ENCODE data around the gene BAIAP3.

The BAIAP3 gene

DNA sequence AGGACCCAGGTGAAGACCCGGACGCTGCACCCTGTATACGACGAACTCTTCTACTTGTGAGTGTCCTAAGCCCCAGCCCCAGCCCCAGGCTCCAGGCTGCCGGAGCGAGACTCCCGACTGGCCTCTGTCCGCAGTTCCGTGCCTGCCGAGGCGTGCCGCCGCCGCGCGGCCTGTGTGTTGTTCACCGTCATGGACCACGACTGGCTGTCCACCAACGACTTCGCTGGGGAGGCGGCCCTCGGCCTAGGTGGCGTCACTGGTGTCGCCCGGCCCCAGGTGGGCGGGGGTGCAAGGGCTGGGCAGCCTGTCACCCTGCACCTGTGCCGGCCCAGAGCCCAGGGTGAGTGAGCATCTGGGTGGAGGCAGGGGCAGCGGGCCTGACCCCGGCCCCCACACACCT lies 14.5 kb downstream of the BAIAP3 start:
- no peak for DNase-seq

DNA sequence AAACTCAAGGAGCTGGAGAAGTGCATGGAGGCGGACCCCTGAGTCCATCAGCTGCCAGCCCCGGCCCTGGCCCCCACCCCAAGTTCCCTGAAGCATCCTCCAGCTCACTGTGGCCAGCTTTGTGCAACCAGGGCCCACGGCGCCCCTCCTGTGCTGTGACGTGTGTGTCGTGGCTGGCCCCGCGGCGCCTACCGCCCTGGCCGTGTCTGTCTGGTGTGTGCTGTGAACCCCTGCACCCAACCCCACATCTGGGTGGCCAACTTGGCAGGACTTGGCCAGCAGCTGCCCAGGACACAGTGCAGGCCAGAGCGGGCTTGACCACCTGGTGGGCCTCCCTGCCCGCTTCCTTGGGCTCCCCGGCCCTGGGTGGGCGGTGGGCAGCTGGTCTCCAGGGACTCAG lies 15.0 kb downstream of the BAIAP3 start:
- no peak for DNase-seq

DNA sequence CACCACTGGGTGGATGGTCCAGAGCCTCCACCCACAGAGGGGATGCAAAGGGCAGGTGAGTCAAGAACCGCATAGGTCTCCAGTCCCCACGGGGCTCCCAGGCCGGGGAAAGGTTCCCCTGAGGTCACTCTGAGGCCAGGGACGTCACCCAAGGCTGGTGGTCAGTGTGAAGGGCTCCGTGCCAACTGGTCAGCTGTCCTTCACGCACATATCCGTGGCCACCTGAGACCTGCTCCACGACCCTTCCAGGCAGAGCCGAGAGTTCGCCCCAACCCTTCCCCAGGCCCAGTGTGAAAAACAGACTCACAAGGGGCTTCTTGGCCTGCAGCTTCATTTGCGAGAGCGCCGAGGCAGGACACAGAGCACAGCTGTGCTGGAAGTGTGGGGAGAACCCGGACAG lies 15.5 kb downstream of the BAIAP3 start:
- DNase-seq: no peak

DNA sequence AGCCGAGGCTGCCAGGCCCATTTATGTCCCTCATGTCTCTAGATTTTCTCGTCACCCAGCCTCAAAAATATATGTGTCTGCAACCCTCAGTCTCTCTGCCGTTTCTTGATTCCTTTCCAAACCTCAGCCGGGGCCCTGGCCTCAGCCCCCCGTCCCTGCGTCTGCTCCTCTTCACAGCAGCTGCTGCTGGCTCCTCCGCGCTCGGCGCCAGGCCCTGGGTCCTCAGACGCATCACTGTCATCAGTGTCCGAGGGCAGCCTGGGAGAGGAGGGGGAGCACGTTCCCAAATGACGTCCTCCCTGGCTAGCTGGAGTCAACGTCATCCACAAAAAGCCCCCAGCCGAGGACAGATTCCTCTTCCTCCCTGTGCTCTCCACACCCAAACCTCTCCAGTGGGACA lies 15.9 kb downstream of the BAIAP3 start:
- DNase-seq: no peak

DNA sequence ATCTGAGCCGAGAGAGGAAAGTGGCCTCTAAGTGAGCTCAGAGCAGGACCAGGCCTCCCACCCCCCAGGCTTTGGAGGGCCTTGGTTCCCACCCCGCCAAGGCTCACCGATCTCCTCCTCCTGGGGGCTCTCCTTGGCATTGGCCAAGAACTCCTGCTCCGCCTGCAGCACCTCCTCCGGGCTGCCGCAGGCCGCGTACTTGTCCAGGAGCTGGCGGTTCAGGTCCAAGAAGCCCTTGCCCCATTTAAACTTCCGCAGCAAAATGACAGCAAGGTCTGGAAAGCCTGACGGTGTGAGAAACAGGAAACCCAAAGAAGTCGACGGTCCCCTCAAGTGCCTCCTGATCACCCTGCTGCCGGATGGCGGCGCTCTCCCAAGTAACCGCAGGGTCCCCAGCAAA lies 16.5 kb downstream of the BAIAP3 start:
- no peak for DNase-seq

DNA sequence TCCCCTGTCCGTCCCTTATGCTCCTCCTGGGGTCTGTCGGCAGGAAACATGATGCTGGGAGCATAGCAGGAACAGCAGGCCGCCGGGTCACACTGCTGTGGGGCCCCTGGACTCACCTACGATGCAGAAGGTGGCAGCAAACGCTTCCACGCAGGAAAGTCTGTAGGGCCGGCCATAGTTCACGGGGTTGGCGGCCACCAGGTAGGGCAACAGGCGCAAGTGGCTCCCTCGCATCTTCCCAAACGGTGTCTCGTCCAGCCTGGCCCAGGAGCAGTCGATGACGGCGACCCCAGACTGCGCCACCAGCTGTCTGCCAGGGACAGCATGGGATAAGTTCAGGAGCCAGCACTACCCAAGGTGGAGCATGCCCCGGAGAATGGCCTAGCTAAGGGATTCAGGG lies 17.2 kb downstream of the BAIAP3 start:
- no peak for DNase-seq

DNA sequence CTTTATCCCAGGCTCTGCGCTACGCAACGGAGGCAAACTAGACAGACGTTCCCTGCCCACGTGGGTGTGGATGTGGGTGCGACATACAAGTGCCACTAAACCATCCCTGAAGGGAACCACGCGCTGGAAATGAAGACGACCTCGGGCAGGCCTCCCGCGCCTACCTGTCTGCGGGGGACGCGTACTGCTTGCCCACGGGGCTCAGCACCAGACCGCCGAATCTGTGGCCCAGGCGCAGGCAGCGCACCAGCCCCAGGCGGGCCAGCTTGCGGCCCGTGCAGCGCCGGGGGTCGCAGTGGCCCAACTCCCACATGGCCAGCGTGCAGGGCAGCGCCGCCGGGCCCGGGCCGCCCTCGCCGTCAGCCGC lies 17.8 kb downstream of the BAIAP3 start:
- DNase-seq: no peak

DNA sequence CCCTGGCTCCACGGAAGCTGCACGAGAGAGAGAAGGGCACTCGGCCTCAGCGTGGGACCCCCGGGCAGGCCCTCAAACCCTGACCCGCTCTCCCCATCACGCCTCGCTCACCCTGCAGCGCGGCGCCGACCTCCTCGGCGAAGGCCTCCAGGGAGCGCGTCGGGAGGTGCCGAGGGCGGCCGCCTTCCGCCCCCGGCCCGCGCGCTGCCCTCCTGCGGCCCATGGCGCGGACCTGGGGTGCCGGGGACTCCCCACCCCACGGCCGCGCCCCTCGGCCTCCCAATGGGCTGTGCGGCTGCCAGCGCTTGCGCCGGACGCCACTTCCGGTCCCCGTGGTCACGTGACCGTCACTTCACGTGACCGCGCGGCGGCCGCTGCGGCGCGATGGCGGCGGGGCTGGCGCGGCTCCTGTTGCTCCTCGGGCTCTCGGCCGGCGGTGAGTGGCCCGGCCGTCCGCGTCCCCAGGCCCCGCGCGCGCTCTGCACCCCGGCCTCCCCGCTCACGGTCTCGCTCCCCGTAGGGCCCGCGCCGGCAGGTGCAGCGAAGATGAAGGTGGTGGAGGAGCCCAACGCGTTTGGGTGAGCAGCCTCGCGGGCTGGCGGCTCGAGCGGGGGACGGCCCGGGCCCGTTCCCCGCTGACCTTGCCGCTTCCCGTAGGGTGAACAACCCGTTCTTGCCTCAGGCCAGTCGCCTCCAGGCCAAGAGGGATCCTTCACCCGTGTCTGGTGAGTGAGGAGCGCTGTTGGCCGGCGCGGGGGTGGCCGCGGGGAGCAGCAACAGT lies 18.3 kb downstream of the BAIAP3 start, which contains the start of the genes GNPTG and TSR3:
Gene GNPTG, plus strand, starts transcription at position 350 of the 781 bp plus-strand sequence. Its CDS starts 35 bp downstream, at position 385.
Gene TSR3, minus strand, starts transcription at position 297 of the 781 bp plus-strand sequence. Its CDS starts 74 bp downstream, at position 223.
- peak; percentile 93 for DNase-seq

DNA sequence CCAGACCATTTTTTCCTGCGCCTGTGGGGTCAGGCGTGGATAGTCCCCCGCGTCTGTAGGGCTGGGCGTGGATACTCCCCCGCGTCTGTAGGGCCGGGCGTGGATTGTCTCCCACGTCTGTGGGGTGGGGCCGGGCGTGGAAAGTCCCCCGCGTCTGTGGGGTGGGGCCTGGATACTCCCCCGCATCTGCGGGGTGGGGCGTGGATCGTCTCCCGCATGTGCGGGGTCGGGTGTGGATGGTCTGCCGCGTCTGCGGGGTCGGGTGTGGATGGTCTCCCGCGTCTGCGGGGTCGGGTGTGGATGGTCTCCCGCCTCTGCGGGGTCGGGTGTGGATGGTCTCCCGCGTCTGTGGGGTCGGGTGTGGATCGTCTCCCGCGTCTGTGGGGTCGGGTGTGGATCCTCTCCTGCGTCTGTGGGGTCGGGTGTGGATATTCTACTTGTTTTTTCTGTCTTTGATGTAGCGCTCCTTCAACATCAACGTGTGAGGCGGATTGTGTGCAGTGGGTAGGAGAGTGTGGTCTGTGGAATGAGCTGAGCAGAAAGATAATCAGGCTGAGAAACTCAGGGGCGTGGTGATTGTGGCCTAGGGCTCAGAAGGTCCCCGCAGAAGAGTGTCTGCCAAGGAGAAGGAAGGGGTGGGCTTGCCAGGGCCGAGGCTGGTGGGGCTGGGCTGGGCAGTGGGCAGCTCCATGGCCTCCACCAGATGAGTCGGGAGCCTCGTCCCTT lies 21.5 kb downstream of the BAIAP3 start:
- no peak for DNase-seq

DNA sequence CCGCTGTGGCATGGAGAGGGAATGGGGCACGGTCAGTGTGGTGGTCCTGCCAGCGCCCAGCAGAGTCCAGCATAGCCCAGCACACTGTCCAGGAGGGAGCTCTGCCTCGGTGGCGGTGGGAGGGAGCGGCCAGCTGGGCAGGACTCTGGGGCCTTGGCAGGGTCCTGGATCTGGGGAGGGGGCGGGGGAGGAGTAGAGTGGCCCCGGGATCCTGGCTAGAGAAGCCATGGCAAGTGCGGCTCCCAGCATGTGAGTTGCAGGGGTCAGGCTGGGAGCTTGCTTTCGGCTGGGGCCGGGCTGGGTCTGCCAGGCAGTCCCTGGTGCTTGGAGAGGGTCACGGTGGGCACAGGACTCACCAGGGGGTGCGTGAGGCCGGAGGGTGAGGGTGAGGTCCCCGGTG lies 22.1 kb downstream of the BAIAP3 start:
- DNase-seq: no peak

DNA sequence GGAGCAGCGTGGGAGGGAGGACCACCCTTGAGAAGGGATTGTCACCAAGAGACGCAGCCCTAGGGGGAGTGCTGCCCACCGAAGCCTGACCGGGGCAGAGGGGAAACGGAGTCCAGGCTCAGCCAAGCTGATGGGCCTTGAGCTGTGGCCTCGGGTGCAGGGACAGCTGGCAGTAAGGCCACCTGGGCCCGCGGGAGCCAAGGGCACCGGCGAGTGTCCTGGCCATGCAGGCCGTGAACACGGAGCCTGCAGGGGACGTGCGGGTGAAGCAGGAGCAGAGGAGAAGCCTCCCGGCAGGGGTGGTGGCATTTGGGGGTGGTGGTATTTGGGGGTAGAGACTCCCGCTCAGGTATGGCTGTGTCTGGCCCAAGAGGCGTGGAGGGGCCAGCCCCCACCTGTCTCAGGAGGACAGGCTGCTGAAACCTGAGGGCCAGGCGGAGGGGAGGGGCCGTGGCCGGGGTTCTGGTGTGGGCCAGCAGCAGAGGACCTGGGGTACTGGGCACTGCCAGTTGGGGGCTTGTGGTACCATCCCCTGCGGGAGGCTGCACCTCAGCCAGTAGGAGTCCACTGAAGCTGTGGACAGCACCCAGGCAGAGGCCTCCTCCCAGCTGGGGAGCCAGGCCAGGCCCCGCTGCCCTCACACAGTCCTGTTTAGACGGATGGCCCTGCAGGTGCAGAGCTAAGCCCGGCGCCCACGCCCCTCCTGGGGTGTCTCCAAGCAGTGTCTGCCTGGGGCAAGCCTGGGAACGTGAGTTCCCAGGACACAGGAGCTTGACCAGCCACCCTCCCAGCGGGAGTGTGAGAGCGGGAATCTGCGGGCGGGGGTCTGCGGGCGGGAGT lies 22.8 kb downstream of the BAIAP3 start:
- no peak for DNase-seq

DNA sequence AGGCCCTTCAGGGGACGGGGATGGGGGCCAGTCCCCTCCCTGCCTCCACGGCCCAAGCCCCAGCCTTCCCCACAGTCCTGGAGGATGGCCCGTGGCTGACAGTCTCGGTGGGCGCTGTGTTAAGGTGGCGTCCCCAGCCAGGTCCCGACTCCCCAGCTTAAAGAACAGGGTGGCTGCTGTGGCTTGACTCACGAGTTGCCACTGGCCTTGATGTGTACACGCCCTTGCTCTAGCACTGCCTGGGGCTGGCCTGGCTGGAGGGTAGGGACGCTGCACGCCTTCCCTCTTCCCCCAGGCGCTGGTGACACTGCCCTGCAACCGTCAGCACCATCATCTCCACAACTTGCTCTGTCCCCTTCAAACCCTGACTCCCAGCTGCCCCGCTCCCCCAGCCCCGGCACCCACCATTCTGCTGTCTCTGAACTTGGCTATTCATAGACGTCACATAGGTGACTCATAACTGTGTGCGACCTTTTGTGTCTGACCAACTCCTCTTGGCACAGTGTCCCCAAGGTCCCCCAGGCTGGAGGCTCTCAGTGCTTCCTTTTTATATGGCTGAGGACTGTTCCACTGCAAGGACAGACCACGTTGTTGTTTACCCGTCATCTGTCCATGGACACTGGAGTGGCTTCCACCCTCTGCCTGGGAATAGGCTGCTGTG lies 24.6 kb downstream of the BAIAP3 start:
- no peak for DNase-seq

DNA sequence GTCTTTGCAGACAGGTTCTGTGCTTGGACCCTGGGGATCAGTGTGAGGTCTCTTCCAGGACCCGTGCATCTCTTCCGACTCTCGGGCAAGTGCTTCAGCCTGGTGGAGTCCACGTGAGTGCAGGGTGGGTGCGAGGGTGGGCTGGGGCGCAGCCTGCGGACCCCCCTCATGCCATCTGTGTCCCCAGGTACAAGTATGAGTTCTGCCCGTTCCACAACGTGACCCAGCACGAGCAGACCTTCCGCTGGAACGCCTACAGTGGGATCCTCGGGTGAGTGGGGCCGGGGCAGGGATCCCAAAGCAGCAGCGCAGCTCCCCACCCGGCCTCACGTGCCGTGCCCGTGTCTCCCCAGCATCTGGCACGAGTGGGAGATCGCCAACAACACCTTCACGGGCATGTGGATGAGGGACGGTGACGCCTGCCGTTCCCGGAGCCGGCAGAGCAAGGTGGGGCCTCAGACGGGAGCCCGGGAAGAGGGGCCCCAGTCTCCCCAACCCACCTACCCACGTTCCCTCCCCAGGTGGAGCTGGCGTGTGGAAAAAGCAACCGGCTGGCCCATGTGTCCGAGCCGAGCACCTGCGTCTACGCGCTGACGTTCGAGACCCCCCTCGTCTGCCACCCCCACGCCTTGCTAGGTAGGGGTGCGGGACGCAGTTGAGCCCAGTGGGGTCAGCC lies 28.4 kb downstream of the BAIAP3 start:
- no peak for DNase-seq

DNA sequence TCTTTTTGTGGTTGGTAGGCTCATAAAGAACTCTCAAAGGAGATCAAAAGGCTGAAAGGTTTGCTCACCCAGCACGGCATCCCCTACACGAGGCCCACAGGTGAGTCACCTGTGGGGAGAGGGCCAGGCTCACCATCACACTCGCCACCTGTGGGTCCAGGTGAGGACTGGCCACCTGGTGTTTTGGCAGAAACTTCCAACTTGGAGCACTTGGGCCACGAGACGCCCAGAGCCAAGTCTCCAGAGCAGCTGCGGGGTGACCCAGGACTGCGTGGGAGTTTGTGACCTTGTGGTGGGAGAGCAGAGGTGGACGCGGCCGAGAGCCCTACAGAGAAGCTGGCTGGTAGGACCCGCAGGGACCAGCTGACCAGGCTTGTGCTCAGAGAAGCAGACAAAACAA lies 29.4 kb downstream of the BAIAP3 start:
- no peak for DNase-seq

DNA sequence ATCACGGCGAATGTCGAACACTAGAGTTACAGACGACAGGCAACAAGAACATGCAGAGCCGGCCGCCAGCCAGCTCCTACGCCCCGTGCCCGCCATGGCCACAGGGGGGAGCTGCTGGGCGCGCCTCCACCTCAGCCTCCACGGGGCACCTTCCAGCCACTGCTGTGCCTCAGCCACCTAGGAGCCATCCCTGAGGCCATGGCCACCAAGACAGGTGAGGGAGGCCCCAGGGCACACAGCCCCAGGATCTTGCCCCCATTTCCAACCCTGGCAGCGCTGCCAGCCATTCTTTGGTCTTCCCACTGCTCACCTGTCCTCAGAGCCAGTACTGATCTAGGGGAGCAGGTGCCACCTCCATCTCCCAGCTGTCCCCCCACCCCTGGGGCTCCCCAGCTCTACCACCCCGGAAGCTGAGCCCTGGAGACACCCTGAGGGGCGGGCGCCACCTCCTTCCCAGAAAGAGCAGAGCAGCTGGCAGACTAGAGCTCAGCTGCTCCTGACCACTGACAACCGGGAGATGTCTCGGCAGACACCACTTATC lies 30.1 kb downstream of the BAIAP3 start:
- peak; percentile 88 for DNase-seq

DNA sequence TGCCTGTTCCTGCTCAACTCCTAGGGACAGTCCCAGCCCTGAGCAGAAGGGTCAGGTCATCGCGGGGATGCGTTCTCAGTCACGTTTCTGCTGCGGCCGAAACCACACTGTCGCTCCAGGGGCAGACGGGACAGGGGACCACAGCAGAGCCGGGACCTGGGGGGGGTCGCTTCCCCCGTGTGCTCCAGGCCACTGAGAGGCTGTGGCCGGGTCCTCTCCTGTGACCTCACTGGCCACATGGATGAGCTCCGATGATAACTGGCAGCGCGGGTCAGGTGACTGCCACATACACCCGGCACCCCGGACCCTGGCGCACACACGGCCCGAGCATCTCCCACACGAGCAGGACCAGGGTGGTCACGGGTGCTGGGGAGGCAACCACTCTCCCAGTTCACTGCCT lies 31.1 kb downstream of the BAIAP3 start:
- DNase-seq: no peak

DNA sequence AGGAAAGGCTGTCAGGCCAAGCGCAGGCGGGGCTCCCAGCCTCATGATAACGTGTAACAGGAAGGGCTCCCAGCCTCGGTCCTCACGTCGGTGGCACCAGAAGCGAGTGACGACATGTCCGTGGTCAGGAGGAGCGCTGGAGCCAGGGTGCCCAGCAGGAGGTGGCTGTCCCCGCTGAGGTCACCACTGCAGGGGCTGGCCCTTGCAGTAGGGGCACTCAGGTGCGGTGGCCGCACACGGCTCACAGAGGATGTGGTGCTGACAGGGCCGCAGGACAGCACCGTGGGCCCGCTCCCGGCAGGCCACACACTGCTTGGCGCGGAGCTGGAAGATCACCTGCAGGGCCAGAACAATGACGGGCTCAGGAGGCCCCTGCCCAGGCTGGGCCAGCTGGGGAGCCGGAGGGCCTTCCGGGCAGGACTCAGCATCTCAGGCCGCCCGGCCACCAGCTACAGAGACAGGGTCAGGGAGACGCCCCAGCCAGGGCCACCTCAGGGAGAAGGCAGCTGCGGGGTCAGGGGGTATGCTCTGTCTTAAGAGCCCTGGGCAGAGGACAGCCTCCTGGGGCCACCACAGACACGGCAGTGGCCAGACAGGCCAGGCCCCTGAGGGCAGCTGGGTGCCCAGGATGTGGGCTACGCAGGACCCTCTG lies 32.7 kb downstream of the BAIAP3 start:
- no peak for DNase-seq

DNA sequence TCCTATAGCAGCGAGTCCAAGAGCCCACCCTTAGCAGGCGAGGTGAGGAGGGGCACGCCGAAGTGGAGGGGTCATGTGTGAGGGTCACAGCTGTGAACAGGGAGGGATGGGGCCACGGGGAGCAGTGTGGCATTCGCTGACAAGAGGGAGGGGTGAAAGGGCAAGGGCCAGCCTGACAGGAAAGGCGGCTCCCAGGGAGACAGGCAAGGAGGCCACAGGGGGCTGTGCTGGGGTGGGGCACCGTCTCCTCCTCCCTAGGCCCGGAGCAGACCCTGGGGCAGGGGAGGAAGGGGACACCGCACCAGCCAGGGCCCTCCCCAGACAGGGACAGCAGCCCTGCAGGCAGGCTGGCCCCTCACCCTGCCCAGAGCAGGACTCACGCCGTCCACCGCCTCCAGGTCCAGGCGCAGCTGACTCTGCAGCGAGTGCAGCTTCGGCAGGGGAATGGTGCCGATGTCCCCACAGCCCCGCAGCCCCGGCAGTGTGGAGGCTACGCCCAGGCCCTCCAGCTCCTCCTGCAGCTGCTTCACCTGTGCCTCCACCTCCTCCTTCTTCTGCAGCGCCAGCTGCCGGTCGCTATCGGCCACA lies 33.4 kb downstream of the BAIAP3 start:
- no peak for DNase-seq

DNA sequence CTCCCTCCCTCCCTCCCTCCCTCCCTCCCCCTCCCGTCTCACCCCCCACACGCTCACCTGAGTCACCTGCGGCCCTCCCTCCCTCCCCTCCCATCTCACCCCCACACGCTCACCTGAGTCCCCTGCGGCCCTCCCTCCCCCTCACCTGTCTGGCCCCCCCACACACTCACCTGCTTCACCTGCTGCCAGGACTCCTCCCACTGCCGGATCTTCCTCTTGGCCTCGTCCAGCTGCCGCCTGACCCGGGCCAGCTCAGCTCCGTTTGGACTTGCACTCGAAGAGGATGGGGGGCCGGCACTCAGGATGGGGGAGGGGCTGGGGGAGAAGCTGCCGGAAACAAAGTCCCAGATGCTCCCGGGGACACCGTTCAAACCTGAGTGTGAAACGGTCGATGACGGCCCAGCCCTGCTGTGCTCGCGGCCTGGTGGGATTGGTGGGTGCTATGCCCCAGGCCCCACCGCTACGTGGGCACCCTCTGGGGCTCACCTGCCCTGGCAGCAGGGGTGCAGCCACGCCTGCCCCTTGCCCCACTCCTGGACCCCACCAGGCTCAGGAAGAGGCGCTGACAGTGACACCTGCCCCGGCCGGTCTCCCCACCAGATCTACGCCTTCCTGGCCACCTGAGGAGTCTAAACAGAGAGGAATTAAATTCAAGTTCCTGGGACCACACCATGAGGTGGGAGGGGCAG lies 34.2 kb downstream of the BAIAP3 start:
- DNase-seq: no peak
